ENCODE measurements around the gene NDUFA5.

The NDUFA5 gene

GRCh38 chr7:123557398-123558288 lies at the start of gene NDUFA5:
Gene NDUFA5, minus strand, starts transcription at chr7:123557818. Its CDS starts 23 bp downstream, at chr7:123557795.
- DNase-seq (ENCODE audit: low spot score): peak; percentile 95

DNA sequence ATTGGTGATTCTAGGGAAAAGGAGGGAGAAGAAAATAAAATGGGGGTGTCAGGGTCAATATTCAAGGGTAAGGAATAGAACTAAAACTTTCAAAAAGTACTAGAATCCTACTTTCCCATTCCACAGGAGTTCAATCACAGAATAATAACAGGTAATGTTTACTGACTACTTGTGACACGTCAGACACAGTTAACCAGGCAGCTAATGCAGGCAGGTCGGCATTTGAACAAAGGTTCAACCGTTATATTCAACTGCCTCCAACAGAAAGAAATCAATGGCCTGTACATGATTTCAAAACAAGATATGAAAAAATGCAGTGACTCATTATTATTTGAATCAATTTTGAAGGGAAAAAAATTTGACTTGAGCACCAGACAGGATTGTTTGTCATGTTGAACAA lies 47.1 kb upstream of the NDUFA5 start:
- DNase-seq (ENCODE audit: low spot score): no peak

DNA sequence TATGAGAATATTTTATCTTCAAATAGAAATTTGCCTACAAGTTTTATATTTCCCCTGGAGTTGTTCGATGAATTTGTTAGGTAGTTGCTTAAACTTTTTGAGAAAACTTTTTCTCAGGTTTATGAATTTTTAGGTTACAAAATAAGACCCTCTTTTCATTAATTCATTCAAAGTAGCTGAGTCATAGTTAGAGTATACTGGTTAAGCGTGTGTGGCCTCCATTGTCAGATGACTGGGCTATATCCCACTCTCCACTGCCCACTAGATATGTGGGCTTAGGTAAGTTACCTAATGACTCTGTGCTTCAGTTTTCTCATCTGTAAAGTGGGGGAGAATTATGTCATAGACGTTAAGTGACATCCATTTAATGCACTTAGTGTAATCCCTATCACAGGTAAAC lies 45.0 kb upstream of the NDUFA5 start:
- DNase-seq (ENCODE audit: low spot score): no peak

GRCh38 chr7:123601530-123601929 lies 43.9 kb upstream of the NDUFA5 start, which contains the start of gene ASB15:
Gene ASB15, plus strand, starts transcription at chr7:123601821. Its CDS starts 12,682 bp downstream, at chr7:123614503.
- DNase-seq (ENCODE audit: low spot score): no peak

- DNase-seq (ENCODE audit: low spot score): no peak
Measured at GRCh38 chr7:123600876-123601275, 43.3 kb upstream of the NDUFA5 start.

DNA sequence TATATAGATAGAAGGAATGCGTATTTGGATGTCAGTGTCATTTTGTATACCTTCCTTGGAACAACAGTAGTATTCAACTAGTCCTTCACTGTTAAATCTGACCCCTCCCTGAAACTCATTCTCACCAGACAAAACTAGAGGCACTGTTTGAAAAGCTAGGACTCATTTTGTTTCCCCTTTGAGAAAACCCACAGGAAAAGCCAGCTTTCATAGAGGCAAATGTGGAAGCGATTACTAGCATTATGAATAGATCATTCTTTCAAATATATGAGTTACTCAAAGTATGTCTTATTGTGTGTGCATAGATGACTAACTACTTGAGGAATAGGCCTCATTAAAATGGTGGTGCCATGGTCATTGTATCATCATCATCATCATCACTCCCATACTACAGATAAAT lies 42.1 kb upstream of the NDUFA5 start:
- DNase-seq (ENCODE audit: low spot score): no peak

GRCh38 chr7:123598657-123599056 lies 41.0 kb upstream of the NDUFA5 start:
- DNase-seq (ENCODE audit: low spot score): no peak

- DNase-seq (ENCODE audit: low spot score): peak; percentile 9
Measured at GRCh38 chr7:123594813-123595241, 37.2 kb upstream of the NDUFA5 start.

- DNase-seq (ENCODE audit: low spot score): no peak
Measured at GRCh38 chr7:123588376-123588775, 30.8 kb upstream of the NDUFA5 start.

- DNase-seq (ENCODE audit: low spot score): no peak
Measured at GRCh38 chr7:123583821-123584220, 26.2 kb upstream of the NDUFA5 start.

DNA sequence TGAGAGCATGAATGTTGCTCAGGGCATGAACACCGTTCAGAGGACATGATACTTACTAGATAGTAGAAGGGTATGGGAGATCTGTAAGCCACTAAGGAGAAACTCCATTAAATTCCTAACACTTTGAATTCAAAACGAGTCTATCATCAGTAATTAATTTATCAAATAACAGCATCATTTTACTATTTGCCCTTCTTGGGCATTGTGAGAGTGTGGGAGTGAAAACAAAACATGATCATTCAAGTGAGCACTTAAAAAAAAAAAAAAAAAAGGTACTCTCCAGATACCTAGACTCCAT lies 23.5 kb upstream of the NDUFA5 start:
- DNase-seq (ENCODE audit: low spot score): no peak

DNA sequence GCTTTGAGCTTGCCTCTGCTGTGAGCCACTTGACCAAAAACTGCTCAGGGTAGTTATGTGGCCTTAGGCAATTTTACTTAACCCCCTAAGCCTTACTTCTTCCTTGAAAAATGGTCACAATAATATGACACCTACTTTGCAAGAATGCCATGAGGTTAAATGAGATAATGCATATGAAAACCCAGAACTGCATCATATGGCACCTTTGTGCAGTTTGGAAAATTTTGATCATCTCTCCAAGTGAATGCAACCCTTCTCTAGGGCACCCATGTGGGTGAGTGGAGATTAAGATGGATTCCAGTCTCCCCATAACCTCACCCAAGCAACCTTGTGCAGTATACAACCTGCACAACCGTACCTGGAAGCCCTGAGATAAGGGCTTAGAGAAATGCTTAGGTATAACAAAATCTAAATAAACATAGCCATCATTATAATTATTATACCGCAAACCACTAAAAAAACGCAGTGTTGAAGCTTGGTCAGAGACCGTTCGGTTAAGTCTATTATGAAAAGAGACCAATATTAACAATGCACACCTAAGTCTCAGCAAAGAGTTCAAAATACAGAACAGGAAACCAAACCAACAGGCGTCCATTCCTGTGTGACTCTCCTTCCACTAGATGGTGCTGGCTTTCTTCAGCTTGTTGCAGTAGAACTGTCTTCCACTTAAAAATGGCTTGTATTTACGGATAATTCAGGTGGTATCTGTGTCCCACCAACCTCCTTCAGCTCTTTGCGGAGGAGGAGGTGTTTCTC lies 23.0 kb upstream of the NDUFA5 start:
- DNase-seq (ENCODE audit: low spot score): peak; percentile 42

DNA sequence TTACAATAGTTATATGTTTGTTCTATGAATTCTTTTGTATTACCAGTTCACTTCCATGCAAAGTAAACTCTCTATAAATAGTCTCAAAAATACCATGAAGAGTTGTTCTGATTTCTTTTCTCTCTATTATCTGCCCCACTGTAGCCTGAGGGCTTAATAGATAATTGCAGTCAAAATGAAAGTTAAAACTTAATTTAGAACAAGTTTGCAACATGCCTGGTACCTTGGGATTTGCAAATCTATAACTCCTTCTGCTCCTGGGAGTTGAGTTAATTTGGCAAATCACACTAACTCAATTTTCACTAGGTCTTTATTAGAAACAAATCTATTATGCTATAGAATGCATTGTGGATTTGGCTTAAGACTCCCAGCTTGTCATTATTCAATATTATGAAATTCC lies 21.8 kb upstream of the NDUFA5 start:
- DNase-seq (ENCODE audit: low spot score): no peak

- DNase-seq (ENCODE audit: low spot score): no peak
Measured at GRCh38 chr7:123573896-123574467, 16.4 kb upstream of the NDUFA5 start.

DNA sequence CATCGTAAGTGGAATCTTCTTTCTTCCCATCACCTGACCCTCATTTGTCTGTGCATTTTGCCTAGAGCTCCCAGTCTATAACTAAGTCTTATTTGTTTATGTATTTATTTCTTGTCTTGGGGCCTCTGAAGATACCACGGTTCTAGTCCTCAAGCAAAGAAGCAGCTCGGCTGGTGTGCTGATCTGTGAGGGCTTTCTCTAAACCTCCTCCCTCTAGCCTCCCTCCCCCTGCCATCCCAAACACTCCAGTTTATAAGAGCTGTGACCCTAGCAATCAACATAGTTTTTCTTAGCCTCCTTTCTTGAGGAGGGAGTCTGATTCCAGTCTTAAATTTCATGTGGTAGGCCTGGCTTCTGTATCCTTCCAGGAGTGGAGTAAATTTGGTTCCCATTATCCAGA lies 15.7 kb upstream of the NDUFA5 start:
- peak; percentile 8 for DNase-seq (ENCODE audit: low spot score)

DNA sequence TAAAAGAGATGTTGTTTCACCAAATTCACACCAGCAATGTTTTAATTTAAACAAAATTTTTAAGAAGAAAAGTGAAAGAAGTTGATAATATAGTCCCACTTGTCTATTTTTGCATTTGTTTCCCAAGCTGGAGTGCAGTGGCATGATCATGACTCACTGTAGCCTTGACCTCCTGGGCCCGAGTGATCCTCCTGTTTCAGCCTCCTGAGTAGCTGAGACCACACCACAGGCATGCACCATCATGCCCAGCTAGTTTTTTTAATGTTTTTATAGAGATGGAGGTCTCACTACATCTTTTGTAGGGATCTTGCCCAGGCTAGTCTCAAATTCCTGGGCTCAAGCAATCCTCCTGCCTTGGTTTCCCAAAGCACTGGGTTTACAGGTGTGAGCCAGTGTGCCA lies 14.1 kb upstream of the NDUFA5 start:
- DNase-seq (ENCODE audit: low spot score): no peak

GRCh38 chr7:123571187-123571586 lies 13.6 kb upstream of the NDUFA5 start:
- no peak for DNase-seq (ENCODE audit: low spot score)

- DNase-seq (ENCODE audit: low spot score): no peak
Measured at GRCh38 chr7:123570390-123571182, 13.0 kb upstream of the NDUFA5 start.

GRCh38 chr7:123569352-123570010 lies 11.9 kb upstream of the NDUFA5 start:
- no peak for DNase-seq (ENCODE audit: low spot score)

GRCh38 chr7:123562121-123562520 lies 4.5 kb upstream of the NDUFA5 start:
- DNase-seq (ENCODE audit: low spot score): no peak

DNA sequence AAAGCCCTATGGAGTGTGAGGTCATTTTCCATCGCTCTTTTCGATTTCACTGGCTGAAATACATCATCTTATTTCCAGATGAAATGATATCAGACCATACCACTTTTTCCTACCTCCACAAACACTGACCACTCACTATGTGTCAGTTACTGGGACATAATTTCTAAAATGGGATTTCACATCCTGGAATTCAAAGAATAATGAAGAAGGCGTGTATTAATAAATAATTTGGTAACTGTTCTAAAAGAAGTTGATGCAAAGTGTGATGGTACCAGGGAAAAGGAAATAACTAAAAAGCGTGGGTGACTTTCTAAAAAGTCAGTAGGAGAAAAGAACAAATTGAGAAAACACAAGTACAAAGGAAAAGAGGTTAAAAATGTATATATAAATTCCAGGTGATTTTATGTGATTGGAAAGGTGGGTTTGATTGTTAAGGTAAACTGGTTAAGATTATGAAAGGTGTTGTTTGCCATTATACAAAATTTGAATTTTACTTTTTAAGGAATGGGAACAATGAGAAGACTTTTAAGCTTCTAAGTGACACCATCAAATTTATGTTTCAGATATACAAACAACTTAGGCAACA lies 764 bp upstream of the NDUFA5 start:
- no peak for DNase-seq (ENCODE audit: low spot score)

Data from iPS-NIHi11 (cell line).